GM18867 (cell line): Measurements from ENCODE around the gene ARHGAP18.

Experiments used
- ATAC-seq: cut with Tn5 transposase; IDR thresholded peaks from one replicate; pipeline ENCODE4 v1.9.1; 2021; ENCODE audit warnings: mild to moderate bottlenecking, moderate library complexity; ENCODE audit not compliant: unreplicated experiment

Gene ARHGAP18

DNA sequence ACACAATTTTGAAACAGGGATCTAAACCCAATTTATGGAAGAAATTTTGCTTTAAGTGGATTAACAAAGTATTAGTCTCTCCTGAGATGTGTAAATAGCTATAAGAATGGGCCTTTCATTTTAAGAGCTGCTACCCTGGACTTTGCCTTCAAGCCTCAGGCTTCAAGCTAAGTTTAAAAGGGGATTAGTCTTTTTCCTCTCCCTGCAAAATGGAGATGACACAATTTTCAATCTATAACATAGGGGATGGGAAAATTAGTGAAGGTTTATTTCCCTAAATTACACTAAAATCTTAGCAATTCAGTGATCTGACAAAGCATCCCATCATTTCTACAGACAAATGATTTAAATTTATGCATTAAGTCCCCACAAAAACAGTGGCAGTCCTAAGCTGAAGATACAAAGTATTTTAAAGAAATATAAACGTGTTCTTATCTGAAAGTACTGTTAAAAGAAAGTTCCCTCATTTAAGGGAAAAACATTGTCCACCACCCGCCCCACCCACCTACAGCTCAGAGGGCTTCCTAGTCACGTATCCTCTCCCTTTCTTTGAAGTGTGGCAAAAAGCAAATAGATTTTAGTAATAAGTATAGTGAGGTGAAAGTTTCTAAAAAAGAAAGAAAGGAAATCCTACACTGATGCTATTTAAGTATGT, 14.5 kb downstream of the ARHGAP18 start:
- peak; percentile 75 for ATAC-seq

DNA sequence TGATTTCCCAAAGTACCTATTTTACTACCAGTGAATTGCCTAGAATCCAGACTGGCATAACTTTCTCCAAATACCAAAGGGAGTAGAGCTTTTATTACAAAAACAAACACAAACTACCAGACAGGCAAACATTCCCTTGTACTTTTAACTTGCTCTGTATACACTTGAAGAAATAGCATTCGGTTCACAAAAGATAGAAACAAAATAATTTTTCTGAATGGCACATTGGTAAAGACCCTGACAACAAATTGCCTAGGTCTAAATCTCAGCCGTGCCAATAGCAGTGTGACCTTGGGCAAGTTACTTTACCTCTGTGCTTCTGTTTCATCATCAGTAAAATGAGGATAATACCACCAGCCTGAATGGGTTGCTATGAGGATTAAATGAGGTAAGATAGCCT, 15.9 kb downstream of the ARHGAP18 start:
- no peak for ATAC-seq

DNA sequence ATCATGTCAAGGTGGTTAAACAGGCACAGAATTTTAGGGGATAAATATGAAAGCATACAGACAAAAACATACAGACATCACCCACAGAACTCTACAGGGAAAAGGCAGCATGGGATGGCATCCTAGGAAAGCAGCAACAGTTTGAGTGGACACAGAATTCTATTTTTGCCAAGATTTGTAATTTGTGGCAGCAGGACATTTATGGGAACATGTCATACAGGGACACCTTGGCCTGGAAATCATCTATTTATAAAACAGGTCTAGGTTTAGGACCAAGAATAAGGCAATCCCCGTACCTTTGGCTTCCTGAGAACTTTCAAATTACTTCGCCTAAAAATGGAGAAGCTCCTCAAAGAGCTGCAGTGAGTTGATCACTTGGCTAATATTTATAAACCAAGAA, 17.5 kb downstream of the ARHGAP18 start:
- no peak for ATAC-seq

DNA sequence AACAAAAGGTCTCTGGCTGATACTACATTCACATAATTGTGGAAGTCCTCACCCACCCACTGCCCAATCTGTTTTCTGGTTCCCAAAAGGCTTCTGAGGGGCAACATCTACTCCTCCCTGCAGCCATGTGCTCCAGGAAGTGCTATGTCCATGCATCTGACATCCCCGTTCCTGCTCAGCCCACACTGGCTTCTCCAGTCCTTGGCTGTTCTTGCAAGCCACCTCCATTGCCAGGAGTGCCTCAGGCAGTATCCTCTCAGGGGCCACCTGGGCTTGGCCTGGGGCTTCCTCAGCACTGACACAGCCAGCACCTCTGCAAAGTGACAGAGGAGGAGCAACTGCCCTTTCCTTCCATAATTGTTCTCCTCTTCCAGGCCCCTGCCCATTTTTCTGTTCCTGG, 18.3 kb downstream of the ARHGAP18 start:
- no peak for ATAC-seq

DNA sequence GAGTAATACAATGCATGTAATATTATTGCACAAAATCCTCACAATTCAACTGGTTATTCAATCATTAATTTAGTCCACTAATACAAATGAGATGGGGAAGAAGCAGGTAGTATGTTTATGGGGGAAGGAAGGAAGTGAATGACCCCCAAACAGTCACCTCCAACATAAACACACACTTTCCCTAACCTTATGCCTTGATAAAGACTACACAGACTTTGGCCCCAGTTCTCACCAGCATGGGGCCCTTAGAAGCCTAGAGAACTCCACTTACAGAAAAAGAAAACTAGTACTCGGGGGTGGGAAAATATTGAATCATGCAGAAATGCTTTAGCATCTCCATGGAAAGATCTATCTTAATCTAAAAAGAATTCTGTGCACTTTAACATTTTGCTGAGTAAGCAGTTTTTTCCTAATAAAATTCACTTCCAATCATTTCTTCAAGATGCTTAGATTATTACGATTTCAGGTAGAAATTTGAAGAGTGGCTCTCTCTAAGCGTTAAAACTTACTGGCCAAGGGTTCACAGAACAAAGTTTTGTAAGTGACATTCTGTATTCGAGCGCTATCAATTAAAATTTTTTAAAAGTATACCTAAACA, 18.8 kb downstream of the ARHGAP18 start:
- no peak for ATAC-seq

DNA sequence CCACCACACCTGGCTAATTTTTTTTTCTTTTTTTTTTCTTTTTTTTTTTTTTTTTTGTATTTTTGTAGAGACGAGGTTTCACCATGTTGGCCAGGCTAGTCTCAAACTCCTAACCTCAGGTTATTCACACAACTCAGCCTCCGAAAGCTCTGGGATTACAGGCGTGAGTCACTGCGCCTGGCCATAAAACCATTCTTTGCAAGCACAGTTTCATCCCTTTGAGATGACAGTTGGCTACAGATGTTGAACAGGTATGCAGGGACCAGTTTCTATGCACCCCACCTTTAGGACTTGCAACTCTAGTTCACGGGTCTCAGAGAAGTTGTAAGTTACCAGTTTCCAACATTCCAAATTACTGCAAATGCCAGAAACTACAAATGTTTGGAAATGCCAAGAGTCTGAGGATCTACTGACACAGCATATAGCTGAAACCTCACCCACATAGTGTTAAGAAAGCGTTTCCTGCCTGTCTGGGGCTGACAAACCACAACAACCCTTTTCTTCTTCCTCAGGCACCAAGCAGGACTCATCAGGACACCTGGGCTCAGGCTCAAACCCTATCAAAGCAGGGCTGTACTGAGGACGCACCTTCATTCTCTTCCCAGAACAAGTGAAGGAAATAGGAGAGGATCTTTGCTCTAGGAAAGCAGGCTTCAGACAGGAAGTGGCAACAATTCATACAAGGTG, 22.9 kb downstream of the ARHGAP18 start:
- ATAC-seq: peak; percentile 85

DNA sequence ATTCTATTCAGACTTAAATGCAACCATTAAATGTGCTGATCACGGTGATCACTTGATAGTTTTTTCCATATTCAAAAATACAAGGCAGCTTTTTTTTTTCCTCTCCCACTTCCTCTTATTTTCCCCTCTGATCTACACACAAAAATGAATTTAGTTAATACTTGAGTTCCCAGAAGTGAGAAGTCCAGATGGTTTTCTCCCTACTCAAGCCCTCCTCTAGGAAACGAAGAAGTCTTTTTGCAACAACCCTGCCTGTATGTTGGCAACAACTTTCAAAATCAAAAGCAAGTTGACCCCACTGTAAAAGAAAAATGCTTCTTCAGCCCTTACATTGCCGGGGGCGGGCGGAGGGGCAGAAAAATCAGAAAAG, 24.3 kb downstream of the ARHGAP18 start:
- no peak for ATAC-seq

DNA sequence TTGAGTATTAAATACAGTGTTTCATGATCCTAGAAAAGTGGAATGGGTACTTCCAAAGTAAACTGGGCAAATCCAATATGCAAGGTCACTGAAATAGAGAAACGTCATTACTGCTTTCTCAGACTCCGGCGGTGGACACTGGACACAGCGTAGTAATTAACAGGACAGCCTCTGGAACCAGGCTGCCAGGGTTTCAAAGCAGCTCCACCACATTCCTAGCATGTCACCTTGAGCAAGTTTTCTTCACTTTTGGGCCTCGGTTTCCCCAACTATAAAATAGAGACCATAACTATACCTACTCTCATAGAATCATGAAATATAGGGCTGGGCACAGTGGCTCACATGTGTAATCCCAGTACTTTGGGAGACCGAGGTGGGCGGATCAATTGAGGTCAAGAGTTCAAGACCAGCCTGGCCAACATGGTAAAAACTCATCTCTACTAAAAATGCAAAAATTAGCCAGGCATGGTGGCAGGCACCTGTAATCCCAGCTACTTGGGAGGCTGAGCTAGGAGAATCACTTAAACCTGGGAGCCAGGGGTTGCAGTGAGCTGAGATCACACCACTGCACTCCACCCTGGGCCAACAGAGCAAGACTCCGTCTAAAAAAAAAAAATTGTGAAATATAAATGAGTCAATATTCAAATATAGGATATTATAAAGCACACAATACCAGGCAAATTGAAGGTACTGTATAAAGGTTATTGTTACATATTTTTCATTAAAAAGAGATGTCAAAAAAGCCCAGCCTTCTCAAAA, 24.9 kb downstream of the ARHGAP18 start:
- no peak for ATAC-seq

DNA sequence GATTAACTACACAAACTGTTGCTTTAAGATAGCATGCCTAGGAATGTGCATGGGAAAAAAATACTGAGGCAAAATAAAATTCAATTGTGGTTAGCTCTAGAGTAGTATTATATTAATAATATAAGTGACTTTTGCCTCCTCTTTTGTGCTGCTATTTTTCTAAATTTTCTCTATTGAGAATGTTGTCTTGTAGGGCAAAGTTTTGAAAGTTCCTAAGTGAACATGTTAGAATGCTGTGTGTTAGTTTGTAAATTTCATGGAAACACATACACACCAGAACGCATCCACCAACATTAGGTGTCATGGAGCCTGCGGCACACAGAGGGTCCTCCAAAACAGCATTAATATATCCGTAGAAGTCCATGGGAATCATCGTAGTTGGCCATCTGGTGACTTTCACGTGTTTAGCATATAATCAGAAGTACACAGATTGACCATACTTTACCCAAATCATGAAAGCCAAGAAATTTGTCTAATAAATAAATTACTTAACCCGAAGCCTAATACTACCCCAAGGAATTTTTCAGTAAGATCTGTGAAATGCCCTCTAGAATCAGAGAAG, 25.6 kb downstream of the ARHGAP18 start:
- no peak for ATAC-seq

DNA sequence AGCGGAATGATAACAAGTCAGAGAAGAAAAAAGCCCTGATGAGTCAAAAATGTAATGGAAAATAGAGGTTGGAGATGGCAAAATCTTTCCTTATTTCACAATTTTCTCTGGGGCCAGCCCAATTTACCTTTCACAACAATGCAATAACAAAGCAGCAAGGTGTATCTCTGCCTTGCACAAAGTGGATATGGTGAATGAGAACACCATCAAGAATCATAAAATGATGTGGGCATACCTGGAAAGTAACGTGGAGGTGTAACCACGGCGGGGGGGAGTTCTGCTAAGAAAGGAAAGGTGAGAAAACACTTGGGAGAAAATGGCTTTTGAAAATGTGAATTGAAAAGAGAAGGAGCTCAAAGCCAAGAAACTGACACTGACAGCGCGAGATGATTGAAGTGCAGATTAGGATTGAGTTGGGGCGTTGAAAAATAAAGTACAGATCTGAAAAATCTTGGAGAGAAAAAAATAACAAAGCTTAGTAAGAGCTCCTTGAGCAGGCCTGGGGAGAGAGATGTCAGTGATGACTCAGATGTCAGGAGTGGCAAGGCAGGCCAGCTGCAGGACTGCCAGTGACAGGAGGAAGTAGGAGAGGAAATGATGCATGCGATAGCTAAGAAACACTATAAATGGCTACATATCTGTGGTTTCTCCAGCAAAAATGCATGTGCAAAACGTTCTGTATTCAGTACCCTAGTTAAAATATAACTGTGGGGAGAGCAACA, 26.2 kb downstream of the ARHGAP18 start:
- peak; percentile 93 for ATAC-seq

DNA sequence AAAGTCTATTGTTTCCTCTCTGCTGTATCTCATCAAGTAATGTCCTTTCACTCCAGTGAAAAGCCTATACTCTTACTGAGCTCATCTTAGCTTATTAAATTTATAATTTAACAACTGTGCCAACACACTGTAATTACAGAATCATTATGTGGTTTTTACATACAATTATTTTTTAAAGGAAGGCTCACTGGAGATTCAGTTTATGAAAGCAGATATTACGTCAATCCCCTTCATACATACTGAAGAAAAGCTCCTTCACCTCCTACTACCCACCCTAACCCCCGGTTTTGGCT, 28.1 kb downstream of the ARHGAP18 start:
- no peak for ATAC-seq

DNA sequence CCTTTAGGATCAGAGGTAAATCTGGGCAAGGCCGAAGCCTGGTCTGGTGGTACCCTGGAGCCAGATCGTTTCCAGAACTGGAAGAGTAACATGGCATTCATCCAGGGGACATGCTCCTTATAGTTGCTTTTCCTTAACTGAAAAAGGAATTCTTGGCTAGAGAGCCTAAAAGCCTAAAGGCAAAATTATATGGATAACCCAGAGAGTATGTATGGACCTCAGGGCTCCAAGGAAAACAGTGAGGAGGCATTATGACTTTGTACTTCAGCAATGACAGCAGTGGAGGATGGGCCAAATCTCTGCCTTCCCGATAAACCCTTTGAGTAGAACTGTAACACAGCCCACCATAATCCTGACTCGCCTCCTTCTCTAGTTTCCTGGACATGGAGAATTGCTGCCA, 29.3 kb downstream of the ARHGAP18 start:
- ATAC-seq: no peak

DNA sequence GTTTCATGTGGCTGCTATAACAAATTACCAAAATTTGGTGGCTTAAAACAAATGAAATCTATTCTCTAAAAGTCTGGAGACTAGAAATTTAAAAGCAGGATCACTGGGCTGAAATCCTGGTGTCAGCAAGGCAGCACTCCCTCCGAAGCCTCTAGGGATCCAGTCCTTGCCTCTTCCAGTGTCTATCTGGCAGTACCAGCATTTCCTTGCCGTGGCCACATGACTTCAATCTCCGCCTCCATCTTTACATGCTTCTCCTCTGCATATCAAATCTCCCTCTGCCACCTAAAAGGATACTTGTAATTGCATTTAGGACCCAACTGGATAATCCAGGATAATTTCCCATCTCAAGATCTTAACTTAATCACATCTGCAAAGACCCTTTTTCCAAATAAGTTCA, 30.2 kb downstream of the ARHGAP18 start:
- no peak for ATAC-seq

DNA sequence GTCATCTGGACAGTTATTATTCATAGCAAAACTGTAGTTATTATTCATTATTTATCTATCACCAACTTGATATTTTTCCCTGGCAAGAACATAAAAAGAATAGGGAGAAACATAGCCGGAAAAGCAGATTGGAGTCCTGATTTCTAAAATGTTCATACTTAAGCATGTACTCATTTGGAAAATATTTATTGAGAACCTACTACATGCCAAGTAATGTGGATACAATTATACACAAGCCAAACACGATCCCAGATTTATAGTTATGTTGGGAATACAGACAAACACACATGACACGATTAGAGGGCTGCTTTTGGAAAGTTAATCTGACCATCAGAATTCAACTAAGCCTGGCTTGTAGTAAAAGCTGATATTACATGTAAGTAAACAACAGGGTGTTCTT, 30.7 kb downstream of the ARHGAP18 start:
- ATAC-seq: no peak

DNA sequence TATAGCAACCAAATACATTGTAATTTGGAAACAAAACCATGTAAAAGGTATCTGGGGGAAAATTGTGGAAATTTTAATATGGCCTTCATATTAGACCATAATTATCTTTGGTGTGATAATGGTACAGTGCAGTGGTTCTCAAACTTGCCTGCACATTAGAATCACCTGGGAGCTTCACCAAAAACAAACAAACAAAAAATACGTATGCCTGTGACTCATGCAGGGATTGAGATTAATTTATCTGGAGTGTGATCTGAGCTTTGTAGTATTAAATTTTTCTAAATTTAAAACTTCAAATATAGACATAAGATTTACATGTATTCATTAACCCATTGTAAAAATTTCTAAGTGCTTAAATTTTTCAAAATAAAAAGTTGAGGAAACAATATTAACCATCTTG, 31.5 kb downstream of the ARHGAP18 start:
- no peak for ATAC-seq

DNA sequence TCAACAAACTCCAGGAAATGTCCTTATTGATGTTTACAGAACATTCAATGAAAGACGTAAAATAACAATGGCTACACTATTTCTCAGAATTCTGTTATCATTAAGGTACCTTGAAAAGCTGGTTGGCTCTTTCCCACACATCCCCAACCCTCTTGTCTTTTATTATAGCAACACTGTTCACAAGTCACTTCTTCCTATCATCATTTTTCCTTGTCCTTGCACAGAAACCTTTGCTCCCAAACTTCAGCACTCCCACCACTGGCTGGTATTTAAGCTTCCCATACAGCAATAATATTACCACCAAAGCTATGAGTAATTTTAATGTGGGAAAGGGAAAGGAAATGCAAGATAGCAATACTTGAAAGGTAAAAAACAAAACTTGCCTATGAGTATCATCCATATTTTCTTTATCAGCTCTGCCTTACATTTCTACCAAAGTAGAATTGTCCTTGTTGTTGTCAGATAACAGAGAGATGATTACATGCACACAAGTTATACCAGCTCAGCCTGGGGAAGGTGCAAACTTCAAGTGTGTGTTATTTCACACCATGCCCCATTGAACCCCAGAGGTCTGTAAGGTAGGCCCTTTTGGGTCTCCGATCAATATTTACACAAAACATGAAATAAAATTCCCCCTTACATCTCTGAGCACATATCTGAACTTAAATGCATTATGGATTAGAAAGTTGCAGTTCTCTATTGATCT, 32.2 kb downstream of the ARHGAP18 start:
- ATAC-seq: no peak

DNA sequence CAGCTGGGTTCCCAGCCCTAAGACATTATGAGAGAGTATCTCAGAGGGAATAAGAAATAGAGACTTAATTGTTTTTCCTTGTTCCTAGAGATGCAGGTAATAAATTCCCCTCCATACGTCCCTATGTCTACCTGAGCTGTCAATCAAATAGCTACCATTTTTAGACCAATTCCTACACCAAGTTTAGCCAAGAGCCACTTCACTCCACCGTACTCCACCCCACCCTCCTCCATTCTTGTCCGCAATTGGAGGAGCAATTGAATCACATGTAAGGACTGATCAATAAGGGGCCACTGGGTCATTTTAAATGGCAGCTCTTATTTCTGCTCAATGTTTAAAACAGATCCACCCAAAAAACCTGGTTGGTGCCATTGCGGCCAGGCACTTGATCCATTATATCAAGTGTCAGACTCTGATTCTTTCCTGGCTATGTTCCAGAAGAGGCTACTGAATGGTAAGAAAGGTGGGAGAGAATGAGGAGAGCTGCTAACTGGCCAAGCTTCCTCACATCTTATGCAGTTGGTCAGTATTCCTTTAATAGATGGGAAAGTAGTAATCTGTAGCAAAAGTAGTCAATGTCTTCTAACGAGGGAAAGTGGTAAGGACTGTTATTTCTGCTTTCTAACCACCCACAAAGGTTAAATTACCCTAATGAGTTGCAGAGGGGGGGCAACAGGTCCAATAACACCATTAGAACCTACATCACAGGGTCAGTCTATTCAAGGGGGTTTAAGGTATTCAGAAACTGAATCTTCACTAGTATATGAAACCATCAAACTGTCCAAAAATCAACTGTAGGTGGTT, 34.1 kb downstream of the ARHGAP18 start:
- no peak for ATAC-seq

DNA sequence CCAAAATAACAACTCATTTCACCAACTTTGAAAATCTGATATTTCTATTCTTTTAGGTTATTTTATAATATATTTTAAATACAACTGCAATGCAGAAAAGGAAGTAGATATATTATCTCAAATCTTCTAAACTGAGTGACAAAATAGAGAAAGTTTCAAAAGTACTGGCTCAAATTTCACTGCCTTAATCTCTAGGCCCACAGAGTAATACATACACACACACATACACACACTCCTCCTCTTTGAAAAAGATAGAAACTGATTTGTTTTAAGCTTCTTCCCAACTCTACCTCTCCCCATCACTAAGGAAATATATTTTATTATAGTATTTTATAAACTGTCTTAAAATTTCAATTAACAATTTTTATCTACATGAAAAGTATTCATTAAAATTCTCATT, 36.2 kb downstream of the ARHGAP18 start:
- no peak for ATAC-seq

DNA sequence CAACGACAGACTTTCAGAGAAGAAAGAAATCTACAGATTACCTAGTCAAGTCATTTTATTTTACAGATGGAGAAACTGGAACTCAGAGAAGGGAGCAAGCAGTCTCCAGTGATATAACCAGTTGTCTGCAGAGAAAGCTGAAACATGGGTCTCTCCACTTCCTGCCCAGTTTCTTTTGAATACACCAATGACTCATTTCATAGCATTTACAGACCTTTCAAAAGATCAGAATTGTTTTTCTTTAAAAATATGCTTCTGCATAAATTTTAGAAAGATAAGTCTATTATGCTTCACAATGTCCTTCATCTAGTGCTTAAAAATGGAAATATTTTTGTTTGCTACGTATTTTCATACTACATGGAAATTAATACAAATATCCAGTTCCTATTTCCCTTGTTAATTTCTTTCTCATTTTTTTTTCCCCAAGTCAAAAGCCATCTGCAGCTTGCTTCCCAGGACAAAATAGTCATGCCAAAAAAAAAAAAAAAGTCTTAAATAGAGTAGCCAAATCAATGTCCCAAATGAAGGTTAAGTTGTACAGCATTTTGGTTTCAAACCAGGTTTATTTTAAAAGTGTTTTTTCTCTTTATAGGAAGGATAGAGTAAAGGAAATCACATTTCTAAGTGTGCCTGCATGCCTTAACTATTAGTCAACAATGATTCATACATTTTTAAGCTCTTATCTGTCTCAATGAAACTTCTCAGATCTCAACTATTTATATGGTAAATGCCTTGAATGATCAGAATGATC, 36.9 kb downstream of the ARHGAP18 start:
- peak; percentile 70 for ATAC-seq
